Stimulated activated CD4-positive, alpha-beta T cell treated with anti-CD3 and anti-CD28 coated beads, TNF-alpha, amount 100 ng/mL, for 4 hours (primary cell): ENCODE results near the gene ATXN1.
"Not testable (repeated sequence)": the region's sequence is repeated elsewhere in the genome, so short reads cannot be mapped to it uniquely, and the experiment has no call there.

Source experiments
- DNase-seq, 3 experiments: peaks; one replicate each; pipeline ENCODE4 v3.0.0-alpha.2; 2020; ENCODE audit warnings: low read depth in 3 of 3

ATXN1 gene

GRCh38 chr6:16413399-16413798, 347.9 kb downstream of the ATXN1 start:
- no peak for DNase-seq

- no peak for DNase-seq
Observed at GRCh38 chr6:16412982-16413381, 348.3 kb downstream of the ATXN1 start.

GRCh38 chr6:16412171-16412570, 349.1 kb downstream of the ATXN1 start:
- DNase-seq = no peak

GRCh38 chr6:16409531-16410441, 351.5 kb downstream of the ATXN1 start:
- peak in 2 of 3 experiments; percentile 14 to 16 for DNase-seq

- no peak for DNase-seq
Observed at GRCh38 chr6:16408766-16409165, 352.5 kb downstream of the ATXN1 start.

- no peak for DNase-seq
Observed at GRCh38 chr6:16406966-16407365, 354.3 kb downstream of the ATXN1 start.

- not testable (repeated sequence) for DNase-seq
Observed at GRCh38 chr6:16406538-16406937, 354.7 kb downstream of the ATXN1 start.

- no peak for DNase-seq
Observed at GRCh38 chr6:16405375-16405774, 355.9 kb downstream of the ATXN1 start.

- no peak for DNase-seq
Observed at GRCh38 chr6:16404456-16404855, 356.8 kb downstream of the ATXN1 start.

- DNase-seq = no peak
Observed at GRCh38 chr6:16403831-16404230, 357.4 kb downstream of the ATXN1 start.

- no peak for DNase-seq
Observed at GRCh38 chr6:16402581-16402900, 358.7 kb downstream of the ATXN1 start.

- DNase-seq = no peak
Observed at GRCh38 chr6:16400248-16400760, 361.0 kb downstream of the ATXN1 start.

- no peak for DNase-seq
Observed at GRCh38 chr6:16399695-16400094, 361.6 kb downstream of the ATXN1 start.

- no peak for DNase-seq
Observed at GRCh38 chr6:16399158-16399557, 362.1 kb downstream of the ATXN1 start.

- DNase-seq = no peak
Observed at GRCh38 chr6:16398587-16398986, 362.7 kb downstream of the ATXN1 start.

GRCh38 chr6:16397623-16398022, 363.6 kb downstream of the ATXN1 start:
- DNase-seq = no peak

GRCh38 chr6:16396497-16397319, 364.6 kb downstream of the ATXN1 start:
- DNase-seq = no peak

- DNase-seq = no peak
Observed at GRCh38 chr6:16394632-16395031, 366.6 kb downstream of the ATXN1 start.

- DNase-seq = no peak
Observed at GRCh38 chr6:16393326-16393725, 367.9 kb downstream of the ATXN1 start.

- no peak for DNase-seq
Observed at GRCh38 chr6:16392010-16392409, 369.2 kb downstream of the ATXN1 start.

GRCh38 chr6:16391451-16391912, 369.8 kb downstream of the ATXN1 start:
- DNase-seq = no peak

- not testable (repeated sequence) for DNase-seq
Observed at GRCh38 chr6:16390909-16391450, 370.3 kb downstream of the ATXN1 start.
